ENCODE data around the gene POLL.

DNA sequence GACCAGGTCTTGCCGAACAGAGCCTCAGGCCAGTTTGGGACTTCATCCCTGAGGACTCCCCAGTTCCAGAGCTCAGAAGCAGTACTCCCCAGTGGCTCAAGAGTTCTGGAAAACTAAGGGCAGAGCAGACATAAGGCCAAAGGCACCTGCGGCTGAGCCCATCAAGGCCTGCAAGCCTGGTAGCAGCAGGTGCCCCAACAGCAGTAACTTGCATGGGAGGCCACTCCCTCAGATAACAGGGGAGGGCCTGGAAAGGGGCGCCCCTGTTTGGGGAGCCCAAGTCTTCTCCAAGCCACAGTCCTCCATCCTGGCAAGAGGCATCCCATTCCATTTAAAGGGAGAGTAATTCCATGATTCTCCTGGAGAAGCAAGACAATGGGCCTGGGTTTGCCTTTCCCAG is 13.0 kb downstream of the POLL start:
- TF ChIP-seq, protein P1, sequence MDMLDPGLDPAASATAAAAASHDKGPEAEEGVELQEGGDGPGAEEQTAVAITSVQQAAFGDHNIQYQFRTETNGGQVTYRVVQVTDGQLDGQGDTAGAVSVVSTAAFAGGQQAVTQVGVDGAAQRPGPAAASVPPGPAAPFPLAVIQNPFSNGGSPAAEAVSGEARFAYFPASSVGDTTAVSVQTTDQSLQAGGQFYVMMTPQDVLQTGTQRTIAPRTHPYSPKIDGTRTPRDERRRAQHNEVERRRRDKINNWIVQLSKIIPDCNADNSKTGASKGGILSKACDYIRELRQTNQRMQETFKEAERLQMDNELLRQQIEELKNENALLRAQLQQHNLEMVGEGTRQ (CRISPR knock-in tag; IDR thresholded peaks at IDR 0.05) = no peak
- TF ChIP-seq NR2C2 (CRISPR knock-in tag; IDR thresholded peaks at IDR 0.05) = no peak
- TF ChIP-seq CTCF (IDR thresholded peaks at IDR 0.05) = no peak
- TF ChIP-seq MAX (CRISPR knock-in tag; IDR thresholded peaks at IDR 0.05) = no peak
- no peak for TF ChIP-seq JUN (CRISPR knock-in tag; IDR thresholded peaks at IDR 0.05)
- no peak for TF ChIP-seq NFE2L1 (CRISPR knock-in tag; IDR thresholded peaks at IDR 0.05)
- TF ChIP-seq ETV6 (CRISPR knock-in tag; IDR thresholded peaks at IDR 0.05) = no peak
- no peak for TF ChIP-seq ZNF121 (CRISPR knock-in tag; IDR thresholded peaks at IDR 0.05)
- no peak for TF ChIP-seq GABPB1 (CRISPR knock-in tag; IDR thresholded peaks at IDR 0.05)
- no peak for TF ChIP-seq ZNF416 (CRISPR knock-in tag; IDR thresholded peaks at IDR 0.05)
- no peak for TF ChIP-seq CBFB (CRISPR knock-in tag; IDR thresholded peaks at IDR 0.05; ENCODE audit: low read depth)
- no peak for TF ChIP-seq CREM (CRISPR knock-in tag; IDR thresholded peaks at IDR 0.05)
- TF ChIP-seq ESRRA (CRISPR knock-in tag; IDR thresholded peaks at IDR 0.05; ENCODE audit: borderline replicate concordance) = no peak

All from WTC11 (cell line).